GM10248 (cell line): ENCODE measurements around the gene STK24.

ENCODE experiments used
- CTCF ChIA-PET: fragments of 300-600 bp; sonication (Branson Sonifier 250); formaldehyde crosslinking; extraction: SDS; loops from one replicate; lab custom pipeline; 2021; ENCODE audit warnings: antibody characterized with exemption; lab: Yijun Ruan, JAX
- POLR2A ChIA-PET: fragments of 350-650 bp; sonication (Branson Sonifier 250); formaldehyde crosslinking; extraction: SDS; loops from one replicate; lab custom pipeline; 2020; ENCODE audit warnings: antibody characterized with exemption; lab: Yijun Ruan, JAX
- DNase-seq: peaks from one replicate; pipeline ENCODE4 v3.0.0; 2012; ENCODE audit errors: extremely low spot score
- TF ChIP-seq, protein P1 (sequence below): IDR thresholded peaks from 2 replicates; pipeline ENCODE4 v1.5.1; 2012; ENCODE audit warnings: mild to moderate bottlenecking, low read depth; ENCODE audit errors: extremely low read depth, missing control alignments, control extremely low read depth

STK24 gene

DNA sequence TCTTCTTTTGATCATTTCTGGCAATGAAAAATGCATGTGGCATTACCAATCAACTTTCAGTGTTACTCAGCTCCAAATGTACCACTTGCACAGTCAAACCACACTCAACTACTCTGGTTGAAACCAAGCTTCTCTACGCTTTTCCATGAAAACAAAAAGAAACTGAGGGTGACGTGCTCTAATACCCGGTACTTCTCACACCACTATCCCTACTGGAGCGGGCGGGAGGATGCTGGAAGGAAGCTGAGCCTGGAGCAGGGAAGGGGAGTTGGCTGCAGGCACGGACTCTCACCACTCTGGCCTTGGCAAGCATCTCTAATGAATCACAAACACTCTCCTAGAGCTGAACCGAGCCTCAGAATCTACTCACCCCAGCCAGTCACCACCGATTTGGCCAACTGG is 48.2 kb downstream of the STK24 start:
- no peak for DNase-seq
- TF ChIP-seq, protein P1, sequence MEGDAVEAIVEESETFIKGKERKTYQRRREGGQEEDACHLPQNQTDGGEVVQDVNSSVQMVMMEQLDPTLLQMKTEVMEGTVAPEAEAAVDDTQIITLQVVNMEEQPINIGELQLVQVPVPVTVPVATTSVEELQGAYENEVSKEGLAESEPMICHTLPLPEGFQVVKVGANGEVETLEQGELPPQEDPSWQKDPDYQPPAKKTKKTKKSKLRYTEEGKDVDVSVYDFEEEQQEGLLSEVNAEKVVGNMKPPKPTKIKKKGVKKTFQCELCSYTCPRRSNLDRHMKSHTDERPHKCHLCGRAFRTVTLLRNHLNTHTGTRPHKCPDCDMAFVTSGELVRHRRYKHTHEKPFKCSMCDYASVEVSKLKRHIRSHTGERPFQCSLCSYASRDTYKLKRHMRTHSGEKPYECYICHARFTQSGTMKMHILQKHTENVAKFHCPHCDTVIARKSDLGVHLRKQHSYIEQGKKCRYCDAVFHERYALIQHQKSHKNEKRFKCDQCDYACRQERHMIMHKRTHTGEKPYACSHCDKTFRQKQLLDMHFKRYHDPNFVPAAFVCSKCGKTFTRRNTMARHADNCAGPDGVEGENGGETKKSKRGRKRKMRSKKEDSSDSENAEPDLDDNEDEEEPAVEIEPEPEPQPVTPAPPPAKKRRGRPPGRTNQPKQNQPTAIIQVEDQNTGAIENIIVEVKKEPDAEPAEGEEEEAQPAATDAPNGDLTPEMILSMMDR = no peak
- ChIA-PET POLR2A (no interaction called here), CTCF (interaction anchor here (0.7 to 4.9 kb wide), 6 partner anchors 9 to 362 kb away, joined by 3 to 28 read pairs (median 4); no protein-coding TSS in a partner anchor)

DNA sequence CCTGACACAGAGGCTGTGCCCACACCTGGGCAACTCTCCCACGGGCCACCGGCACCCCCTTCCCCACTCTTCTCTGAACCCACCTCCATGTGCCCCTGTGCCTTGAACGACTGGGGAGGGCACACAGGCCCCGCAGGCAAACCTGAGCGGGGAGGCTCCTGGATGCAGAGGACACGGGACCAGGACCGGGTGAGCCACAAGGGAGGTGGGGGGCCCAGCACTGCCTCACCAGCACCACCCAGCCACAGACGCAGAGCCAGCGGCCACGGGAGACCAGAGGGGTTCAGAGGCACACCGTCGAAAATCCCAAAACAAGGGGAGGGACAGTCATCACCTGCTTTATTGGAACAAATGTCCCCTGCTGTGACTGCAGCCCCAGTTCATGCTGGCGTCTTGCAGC is 49.4 kb downstream of the STK24 start:
- POLR2A ChIA-PET = no interaction called here

DNA sequence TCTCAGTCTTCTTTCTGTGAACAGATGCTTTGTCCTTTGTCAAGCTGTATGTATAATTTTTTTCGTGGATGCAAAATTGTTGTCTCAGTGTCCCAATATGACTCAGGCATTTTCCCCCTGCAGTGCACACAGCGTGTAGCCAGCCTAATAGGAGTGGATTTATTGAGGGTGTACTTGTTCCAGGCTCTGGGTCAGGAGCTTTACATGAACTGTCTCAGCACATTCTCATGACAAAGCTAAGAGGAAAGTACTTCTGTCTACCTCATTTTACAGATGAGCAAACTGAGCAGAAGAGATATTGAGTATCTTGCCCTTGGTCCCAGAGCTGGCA is 50.8 kb downstream of the STK24 start:
- TF ChIP-seq, protein P1 = no peak
- ChIA-PET POLR2A (interaction anchor here (0.8 kb wide), 1 partner anchor 17 kb away, joined by 3 read pairs; no protein-coding TSS in a partner anchor), CTCF (interaction anchor here (0.9 to 1.4 kb wide), 7 partner anchors 11 to 127 kb away, joined by 3 to 5 read pairs (median 3); no protein-coding TSS in a partner anchor)
- peak; percentile 37 for DNase-seq

More for the DNA sequence above, 49.4 kb downstream of the STK24 start:
- CTCF ChIA-PET = interaction anchor here (1.2 to 2.2 kb wide), 3 partner anchors 11 to 40 kb away, joined by 3 to 6 read pairs (median 4); no protein-coding TSS in a partner anchor
- TF ChIP-seq, protein P1 = no peak
- DNase-seq = no peak

DNA sequence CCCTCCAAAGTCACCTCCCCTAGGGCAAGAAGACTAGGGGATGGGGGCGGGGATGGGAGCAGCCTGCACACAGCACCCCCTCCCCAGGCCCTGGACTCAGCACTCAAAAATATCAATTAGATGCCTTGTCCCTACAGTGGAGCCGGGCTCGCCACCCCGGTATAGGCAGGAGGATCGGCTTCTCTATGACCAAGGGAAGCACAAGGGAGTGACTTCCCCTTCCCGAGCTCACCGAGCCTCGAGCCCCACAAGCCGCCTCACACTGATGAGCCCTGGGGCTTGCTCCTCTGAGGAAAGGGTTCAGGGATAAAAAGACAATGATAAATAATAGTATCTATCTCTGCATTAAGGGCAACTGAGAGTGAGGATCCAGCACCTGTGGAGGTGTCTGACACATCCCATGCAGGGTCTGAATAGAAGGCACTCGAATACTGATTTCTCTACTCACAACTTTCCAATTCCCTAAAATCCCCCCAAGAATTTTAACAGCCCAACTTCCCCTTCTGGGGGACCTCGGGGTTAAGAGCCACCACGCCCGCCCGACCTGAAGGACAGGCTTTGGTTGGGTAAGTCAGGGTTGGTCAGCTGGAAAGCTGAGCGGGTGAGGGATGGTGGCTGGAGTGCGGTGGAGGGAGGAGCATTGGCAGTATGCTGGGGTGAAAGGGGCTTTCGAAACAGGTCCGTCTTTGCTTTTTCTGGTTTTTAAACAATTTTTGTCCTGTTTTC is 51.3 kb downstream of the STK24 start:
- CTCF ChIA-PET = interaction anchor here (0.9 to 1.4 kb wide), 7 partner anchors 12 to 127 kb away, joined by 3 to 5 read pairs (median 3); no protein-coding TSS in a partner anchor
- POLR2A ChIA-PET = interaction anchor here (0.8 kb wide), 1 partner anchor 18 kb away, joined by 3 read pairs; no protein-coding TSS in a partner anchor
- TF ChIP-seq, protein P1 = no peak
- DNase-seq = no peak

DNA sequence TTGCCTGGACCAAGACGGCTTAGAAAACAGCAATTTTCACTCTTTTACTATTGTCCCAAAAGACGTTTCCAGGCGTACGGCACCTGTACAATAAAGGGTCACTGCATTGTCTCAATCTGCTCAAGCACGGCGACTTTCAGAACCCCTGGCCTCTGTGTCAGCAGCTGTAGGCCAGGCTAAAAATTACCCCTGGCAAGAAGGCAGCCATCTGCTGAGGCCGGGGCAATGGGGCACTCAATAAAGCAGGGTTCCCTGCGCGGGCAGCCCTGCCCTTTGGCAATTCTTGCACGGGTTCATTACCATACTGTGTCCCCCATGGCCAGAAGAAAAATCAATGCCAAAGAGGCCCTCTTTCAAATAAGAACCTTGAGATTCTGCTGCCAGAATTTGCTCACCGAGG is 52.1 kb downstream of the STK24 start:
- TF ChIP-seq, protein P1 = no peak
- POLR2A ChIA-PET = no interaction called here
- CTCF ChIA-PET = no interaction called here
- no peak for DNase-seq

DNA sequence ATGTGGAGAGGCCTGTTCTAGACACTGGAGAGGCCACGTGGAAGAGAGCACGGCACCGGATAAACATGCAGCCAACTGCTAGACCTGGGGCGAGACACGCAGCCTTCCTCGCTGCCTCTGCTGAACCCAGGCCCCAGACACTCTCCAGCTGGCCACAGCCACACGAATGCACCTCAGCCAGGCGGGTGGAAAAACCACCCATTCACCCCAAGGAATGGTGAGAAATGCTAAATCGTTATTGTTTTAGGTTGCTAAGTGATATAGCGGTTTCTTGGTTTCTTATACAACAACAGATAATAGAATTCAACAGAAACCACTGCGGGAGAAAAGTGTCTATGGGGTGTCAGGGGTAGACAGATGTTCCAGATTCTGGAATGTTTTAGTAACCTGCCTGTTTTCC is 52.5 kb downstream of the STK24 start:
- ChIA-PET CTCF (interaction anchor here (1.2 to 1.4 kb wide), 2 partner anchors 9 to 16 kb away, joined by 3 to 4 read pairs; no protein-coding TSS in a partner anchor), POLR2A (no interaction called here)
- TF ChIP-seq, protein P1 = no peak
- no peak for DNase-seq
